Aorta (tissue), 5 donors: ENCODE data around the gene CMAS. TPM values are rescaled to one million over a fixed set of nuclear protein-coding genes. Genes with fewer than 3 reads are reported as not detected.
A peak's percentile ranks its signal among the peaks of the same experiment; 100 is the strongest.
"Not testable (repeated sequence)": the region's sequence is repeated elsewhere in the genome, so short reads cannot be mapped to it uniquely, and the experiment has no call there.

Experiments used
- ATAC-seq: fragments of 200-7000 bp; cut with Tn5 transposase; one replicate; pipeline ENCODE4 v1.9.1; 2022; ENCODE audit warnings: moderate library complexity; ENCODE audit not compliant: low FRiP score
- DNase-seq, 2 donors: peaks; one replicate each; pipeline ENCODE4 v3.0.0-alpha.2; 2020
- H3K27ac ChIP-seq, 2 donors: one replicate each; pipeline ENCODE4 v1.5.1; 2013; ENCODE audit warnings: low read length in 2 of 2, mild to moderate bottlenecking in 2 of 2, moderate library complexity in 2 of 2, control low read depth in 1 of 2, inconsistent platforms in 1 of 2, low read depth in 1 of 2
- H3K27me3 ChIP-seq, 2 donors: one replicate each; pipeline ENCODE4 v1.6.1; 2013; ENCODE audit warnings: control low read depth in 1 of 2, low read length in 1 of 2, mild to moderate bottlenecking in 1 of 2, moderate library complexity in 1 of 2; ENCODE audit not compliant: insufficient read depth in 2 of 2, control insufficient read depth in 1 of 2
- H3K36me3 ChIP-seq, 2 donors: one replicate each; pipeline ENCODE4 v1.6.1; 2013; ENCODE audit warnings: control low read depth in 1 of 2, low read length in 1 of 2, mild to moderate bottlenecking in 1 of 2; ENCODE audit not compliant: insufficient read depth in 2 of 2, control insufficient read depth in 1 of 2
- H3K4me1 ChIP-seq, 2 donors: one replicate each; pipeline ENCODE4 v1.6.1; 2013; ENCODE audit warnings: low read length in 2 of 2, control low read depth in 1 of 2, mild to moderate bottlenecking in 1 of 2, moderate library complexity in 1 of 2; ENCODE audit not compliant: insufficient read depth in 2 of 2, control insufficient read depth in 1 of 2
- H3K4me3 ChIP-seq, 2 donors: one replicate each; pipeline ENCODE4 v1.5.1; 2013; ENCODE audit warnings: low read length in 2 of 2, control low read depth in 1 of 2, mild to moderate bottlenecking in 1 of 2
- H3K9me3 ChIP-seq: one replicate; pipeline ENCODE4 v1.6.1; 2013; ENCODE audit warnings: mild to moderate bottlenecking, low read length; ENCODE audit not compliant: control insufficient read depth
- WGBS, 2 donors: extraction: QIAGEN DNeasy Blood & Tissue Kit; methylation state at CpG; one replicate each; pipeline ENCODE4 v1.1.7; 2013; 5-methylcytosine and 5-hydroxymethylcytosine counted together
- intact Hi-C, 2 donors: fragments of 100-400 bp; cut with DNase I; formaldehyde crosslinking; loops; one replicate each; pipeline versions ENCODE4 v1.14.2 to v1.15.0; 2022
- polyA plus RNA-seq, 2 donors: library from polyadenylated mRNA; stranded (reverse); fragments of 200-250 nt; gene quantifications; one replicate each; pipeline ENCODE4 v1.2.3, GENCODE V29; 2013
- total RNA-seq, 2 donors: library from RNA; stranded (reverse); fragmentation: NEBNext Ultra II Directional; extraction: Animal tissue kit (Norgen Biotek cat#: 25700); gene quantifications; one replicate each; pipeline ENCODE4 v1.2.1, GENCODE V29; 2021
- donor health status: healthy with polysubstance abuse.
- donor health status: Bipolar disorder and iron deficiency.
- donor health status: DM: no; HTN: no; CAD: no.
- donor health status: DM: no; HTN: no; CAD: no.
- donor health status: DM: yes; HTN: yes; CAD: no.

The CMAS gene
- total and polyA plus RNA-seq, 4 donors: 31.3 to 71.5 (median 36.0) TPM

DNA sequence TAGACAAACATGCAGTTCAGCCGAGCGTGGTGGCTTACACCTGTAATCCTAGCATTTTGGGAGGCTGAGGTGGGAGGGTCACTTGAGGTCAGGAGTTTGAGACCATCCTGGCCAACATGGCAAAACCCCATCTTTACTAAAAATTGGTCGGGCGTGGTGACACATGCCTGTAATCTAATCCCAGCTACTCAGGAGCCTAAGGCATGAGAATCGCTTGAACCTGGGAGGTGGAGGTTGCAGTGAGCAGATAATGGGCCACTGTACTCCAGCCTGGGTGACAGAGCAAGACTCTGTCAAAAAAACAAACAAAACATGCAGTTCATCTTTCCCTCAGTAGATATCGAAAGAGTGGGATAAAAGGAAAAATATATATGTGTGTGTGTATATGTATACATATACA lies 7.0 kb downstream of the CMAS start:
- DNase-seq, H3K27me3 ChIP-seq, H3K4me3 ChIP-seq, ATAC-seq, H3K9me3 ChIP-seq, H3K36me3 ChIP-seq, intact Hi-C loops, H3K27ac ChIP-seq, H3K4me1 ChIP-seq: not testable (repeated sequence)
- WGBS, 2 donors: 89 to 90% methylated on average over 6 of the region's 6 CpGs

DNA sequence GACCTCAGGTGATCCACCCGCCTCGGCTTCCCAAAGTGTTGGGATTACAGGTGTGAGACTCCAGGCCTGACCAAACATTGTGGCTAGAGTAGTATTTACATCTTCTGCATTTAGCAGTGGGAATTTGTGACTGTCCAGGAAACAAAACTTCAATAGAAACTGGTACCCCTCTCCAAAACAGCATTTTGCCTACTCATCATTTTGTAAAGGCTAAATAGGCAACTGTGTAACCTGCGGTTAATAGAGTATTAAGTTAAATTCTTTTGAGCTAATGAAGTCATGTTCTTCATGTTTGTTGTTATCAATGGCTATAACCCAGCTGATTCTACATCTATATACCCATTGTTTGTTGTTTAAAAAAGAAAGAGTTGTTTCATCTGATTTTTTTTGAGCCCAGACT lies 8.1 kb downstream of the CMAS start:
- peaks cover 0 to under 1% of the 10 kb centered on the region in 2 donors for H3K4me1 ChIP-seq
- DNase-seq: no peak
- intact Hi-C loops: no loop called here
- H3K36me3 ChIP-seq: peaks cover 0 to 2% of the 10 kb centered on the region in 2 donors
- no peaks in the 10 kb centered on the region for H3K9me3 ChIP-seq
- WGBS, 2 donors: 97 to 98% methylated on average over 3 of the region's 3 CpGs
- H3K4me3 ChIP-seq: no peak overlapping the region
- no peak overlapping the region for H3K27ac ChIP-seq
- no peak for ATAC-seq
- H3K27me3 ChIP-seq: no peaks in the 10 kb centered on the region

GRCh38 chr12:22056607-22057006 lies 10.6 kb downstream of the CMAS start:
- Histone ChIP-seq H3K4me3 (no peak overlapping the region), H3K36me3 (peaks cover 0 to 2% of the 10 kb centered on the region in 2 donors), H3K4me1 (no peaks in the 10 kb centered on the region), H3K27ac (no peak overlapping the region), H3K27me3 (no peaks in the 10 kb centered on the region), H3K9me3 (no peaks in the 10 kb centered on the region)
- ATAC-seq (no peak), DNase-seq (no peak)
- intact Hi-C loops: no loop called here
- 87 to 92% methylated on average over 2 of the region's 2 CpGs for WGBS, 2 donors

GRCh38 chr12:22059976-22060647 lies 14.1 kb downstream of the CMAS start:
- Histone ChIP-seq H3K36me3 (peaks cover 4 to 6% of the 10 kb centered on the region in 2 donors), H3K27me3 (no peaks in the 10 kb centered on the region), H3K27ac (no peak overlapping the region), H3K4me3 (no peak overlapping the region), H3K9me3 (no peaks in the 10 kb centered on the region), H3K4me1 (no peaks in the 10 kb centered on the region)
- 82 to 95% methylated on average over 2 of the region's 2 CpGs for WGBS, 2 donors
- DNase-seq (no peak), ATAC-seq (no peak)
- intact Hi-C loops: no loop called here

- DNase-seq: no peak
- no peak overlapping the region for H3K27ac ChIP-seq
- intact Hi-C loops: no loop called here
- no peaks in the 10 kb centered on the region for H3K27me3 ChIP-seq
- H3K4me3 ChIP-seq: no peak overlapping the region
- H3K9me3 ChIP-seq: no peaks in the 10 kb centered on the region
- no peaks in the 10 kb centered on the region for H3K4me1 ChIP-seq
- no peak for ATAC-seq
- peaks cover 2 to 6% of the 10 kb centered on the region in 2 donors for H3K36me3 ChIP-seq
- 93% methylated on average over 4 of the region's 4 CpGs for WGBS, 2 donors
Observed at GRCh38 chr12:22064968-22065367, 18.9 kb downstream of the CMAS start.

DNA sequence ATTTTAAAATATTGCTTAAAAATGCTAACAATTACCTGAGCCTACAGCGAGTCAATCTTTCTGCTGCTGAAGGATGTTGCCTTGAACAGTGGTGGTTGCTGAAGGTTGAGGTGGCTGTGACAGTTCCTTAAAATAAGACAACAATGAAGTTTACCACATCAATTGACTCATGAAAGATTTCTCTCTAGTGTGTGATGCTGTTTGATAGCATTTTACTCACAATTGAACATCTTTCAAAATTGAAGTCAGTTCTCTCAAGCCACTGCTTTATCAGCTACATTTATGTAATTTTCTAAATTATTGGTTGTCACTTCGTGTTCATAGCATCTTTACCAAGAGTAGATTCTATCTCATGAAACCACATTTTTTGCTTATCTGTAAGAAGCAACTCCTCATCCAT lies 20.3 kb downstream of the CMAS start:
- Histone ChIP-seq H3K9me3 (no peaks in the 10 kb centered on the region), H3K36me3 (peaks cover 2 to 6% of the 10 kb centered on the region in 2 donors), H3K27ac (no peak overlapping the region), H3K4me3 (no peak overlapping the region), H3K4me1 (no peaks in the 10 kb centered on the region), H3K27me3 (no peaks in the 10 kb centered on the region)
- 93 to 98% methylated on average over 2 of the region's 2 CpGs for WGBS, 2 donors
- ATAC-seq (no peak), DNase-seq (no peak)
- intact Hi-C loops: no loop called here

DNA sequence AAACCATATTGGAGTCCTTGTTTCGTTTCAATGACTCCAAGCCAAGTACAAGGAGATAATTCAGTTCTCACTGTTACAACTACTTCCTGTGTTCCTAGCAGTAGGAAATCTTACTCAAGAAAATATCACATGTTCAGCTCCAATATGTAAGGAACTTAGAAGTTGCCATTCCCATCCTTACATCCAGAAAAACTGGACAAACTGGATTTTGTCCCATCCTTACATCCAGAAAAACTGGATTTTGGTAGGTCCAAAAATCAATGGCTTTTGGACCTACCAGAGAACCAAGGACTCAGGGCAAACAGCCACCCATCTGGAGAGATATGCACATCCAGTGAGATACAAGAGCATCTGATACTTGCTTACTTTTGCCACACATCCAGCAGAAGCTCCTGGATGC lies 23.8 kb downstream of the CMAS start:
- no peaks in the 10 kb centered on the region for H3K9me3 ChIP-seq
- WGBS, 2 donors: 75 to 82% methylated on average over 1 of the region's 1 CpG
- no peak for ATAC-seq

DNA sequence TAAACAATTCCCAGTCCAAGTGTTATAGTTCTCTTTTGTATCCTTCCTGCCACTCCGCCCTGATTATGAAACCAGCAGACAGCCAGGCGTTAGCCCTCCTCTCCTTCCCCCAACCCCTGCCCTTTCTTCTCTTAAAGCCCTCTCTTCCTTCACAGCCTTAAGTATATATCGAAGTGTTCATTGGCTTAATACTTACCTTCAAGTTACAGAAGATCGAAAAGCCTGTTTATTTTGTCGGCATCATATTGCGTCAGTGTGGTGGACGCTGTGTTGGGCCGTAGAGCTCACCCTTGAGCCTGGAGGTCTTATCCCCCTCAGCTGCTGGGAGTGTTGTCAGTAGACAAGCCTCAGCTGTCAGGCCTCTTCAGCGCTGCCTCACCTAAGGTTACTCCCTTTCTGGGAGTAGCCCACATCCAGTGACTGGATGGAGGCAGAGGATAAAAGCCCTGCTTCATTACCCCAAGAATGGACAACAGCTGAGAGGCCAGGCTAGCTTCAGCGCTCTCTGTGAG lies 36.2 kb downstream of the CMAS start:
- H3K9me3 ChIP-seq: no peaks in the 10 kb centered on the region
- ATAC-seq: no peak
- H3K4me1 ChIP-seq: no peaks in the 10 kb centered on the region
- no peak overlapping the region for H3K4me3 ChIP-seq
- no peak overlapping the region for H3K27ac ChIP-seq
- H3K27me3 ChIP-seq: no peaks in the 10 kb centered on the region
- 74 to 82% methylated on average over 10 of the region's 10 CpGs for WGBS, 2 donors
- DNase-seq: peak in 1 of 2 donors; percentile 41
- intact Hi-C loops: loop anchor here (5.0 to 10.0 kb wide), 3 partner anchors 255 to 363 kb away; no protein-coding TSS in a partner anchor
- no peaks in the 10 kb centered on the region for H3K36me3 ChIP-seq

More for the DNA sequence above, 23.8 kb downstream of the CMAS start:
- Histone ChIP-seq H3K4me1 (no peaks in the 10 kb centered on the region), H3K36me3 (peaks cover 0 to 2% of the 10 kb centered on the region in 2 donors), H3K27ac (no peak overlapping the region), H3K27me3 (no peaks in the 10 kb centered on the region), H3K4me3 (no peak overlapping the region)
- no peak for DNase-seq
- intact Hi-C loops: no loop called here

- no peak overlapping the region for H3K4me3 ChIP-seq
- DNase-seq (no peak), ATAC-seq (no peak)
- intact Hi-C loops: loop anchor here (5.0 to 10.0 kb wide), 3 partner anchors 254 to 362 kb away; no protein-coding TSS in a partner anchor
- H3K27ac ChIP-seq: no peak overlapping the region
- no peaks in the 10 kb centered on the region for H3K9me3 ChIP-seq
- no peaks in the 10 kb centered on the region for H3K36me3 ChIP-seq
- no peaks in the 10 kb centered on the region for H3K27me3 ChIP-seq
- no peaks in the 10 kb centered on the region for H3K4me1 ChIP-seq
Observed at GRCh38 chr12:22083167-22083566, 37.1 kb downstream of the CMAS start.
